ENCODE data around the gene TRPV3. TPM values are rescaled to one million over a fixed set of nuclear protein-coding genes. Genes with fewer than 3 reads are reported as not detected.
"Not testable (repeated sequence)": the region's sequence is repeated elsewhere in the genome, so short reads cannot be mapped to it uniquely, and the experiment has no call there.

Gene TRPV3
- total RNA-seq, 1 donor from 2014 or later, result 1.3 TPM

GRCh38 chr17:3519472-3519871, 38.1 kb downstream of the TRPV3 start:
- ATAC-seq, result not testable (repeated sequence)

GRCh38 chr17:3514873-3515272, 42.7 kb downstream of the TRPV3 start:
- no peak for ATAC-seq

GRCh38 chr17:3514167-3514566, 43.4 kb downstream of the TRPV3 start:
- ATAC-seq, result not testable (repeated sequence)

- no peak for ATAC-seq
These were observed 44.1 kb downstream of the TRPV3 start for GRCh38 chr17:3513305-3514035.

GRCh38 chr17:3512505-3513171, 45.0 kb downstream of the TRPV3 start:
- no peak for ATAC-seq

GRCh38 chr17:3511852-3512504, 45.6 kb downstream of the TRPV3 start:
- no peak for ATAC-seq

- no peak for ATAC-seq
These were observed 47.5 kb downstream of the TRPV3 start for GRCh38 chr17:3510090-3510489.

GRCh38 chr17:3507869-3508268, 49.7 kb downstream of the TRPV3 start:
- no peak for ATAC-seq

GRCh38 chr17:3507071-3507470, 50.5 kb downstream of the TRPV3 start:
- ATAC-seq, result no peak

GRCh38 chr17:3506054-3506453, 51.6 kb downstream of the TRPV3 start:
- ATAC-seq, result no peak

- ATAC-seq, result no peak
These were observed 52.6 kb downstream of the TRPV3 start for GRCh38 chr17:3505008-3505407.

GRCh38 chr17:3503285-3503684, 54.3 kb downstream of the TRPV3 start:
- ATAC-seq, result no peak

- ATAC-seq, result no peak
These were observed 55.1 kb downstream of the TRPV3 start for GRCh38 chr17:3502466-3502865.

- no peak for ATAC-seq
These were observed 56.3 kb downstream of the TRPV3 start for GRCh38 chr17:3501344-3501743.

- ATAC-seq, result no peak
These were observed 60.5 kb downstream of the TRPV3 start for GRCh38 chr17:3497101-3497500.

GRCh38 chr17:3485481-3486068, 72.0 kb downstream of the TRPV3 start:
- no peak for ATAC-seq

- no peak for ATAC-seq
These were observed 74.8 kb downstream of the TRPV3 start for GRCh38 chr17:3482852-3483251.

GRCh38 chr17:3479988-3480387, 77.6 kb downstream of the TRPV3 start:
- ATAC-seq, result no peak

- peak; percentile 18 for ATAC-seq
These were observed 81.6 kb downstream of the TRPV3 start, which contains the start of gene ASPA for GRCh38 chr17:3475812-3476610. Gene ASPA, plus strand, starts transcription at chr17:3475997. Its CDS starts 163 bp downstream, at chr17:3476160.

- no peak for ATAC-seq
These were observed 82.3 kb downstream of the TRPV3 start for GRCh38 chr17:3475251-3475685.

- no peak for ATAC-seq
These were observed 83.4 kb downstream of the TRPV3 start for GRCh38 chr17:3474212-3474611.

GRCh38 chr17:3472137-3472536, 85.5 kb downstream of the TRPV3 start:
- no peak for ATAC-seq

All from esophagus mucosa (tissue), 1 donor.